SK-N-DZ (cell line): ENCODE data around the gene RRAS.
"Not testable (repeated sequence)": the region's sequence is repeated elsewhere in the genome, so short reads cannot be mapped to it uniquely, and the experiment has no call there.

ENCODE experiments used
- DNase-seq: peaks from one replicate; pipeline ENCODE4 v3.0.0-alpha.2; 2015; ENCODE audit warnings: low spot score

The RRAS gene

DNA sequence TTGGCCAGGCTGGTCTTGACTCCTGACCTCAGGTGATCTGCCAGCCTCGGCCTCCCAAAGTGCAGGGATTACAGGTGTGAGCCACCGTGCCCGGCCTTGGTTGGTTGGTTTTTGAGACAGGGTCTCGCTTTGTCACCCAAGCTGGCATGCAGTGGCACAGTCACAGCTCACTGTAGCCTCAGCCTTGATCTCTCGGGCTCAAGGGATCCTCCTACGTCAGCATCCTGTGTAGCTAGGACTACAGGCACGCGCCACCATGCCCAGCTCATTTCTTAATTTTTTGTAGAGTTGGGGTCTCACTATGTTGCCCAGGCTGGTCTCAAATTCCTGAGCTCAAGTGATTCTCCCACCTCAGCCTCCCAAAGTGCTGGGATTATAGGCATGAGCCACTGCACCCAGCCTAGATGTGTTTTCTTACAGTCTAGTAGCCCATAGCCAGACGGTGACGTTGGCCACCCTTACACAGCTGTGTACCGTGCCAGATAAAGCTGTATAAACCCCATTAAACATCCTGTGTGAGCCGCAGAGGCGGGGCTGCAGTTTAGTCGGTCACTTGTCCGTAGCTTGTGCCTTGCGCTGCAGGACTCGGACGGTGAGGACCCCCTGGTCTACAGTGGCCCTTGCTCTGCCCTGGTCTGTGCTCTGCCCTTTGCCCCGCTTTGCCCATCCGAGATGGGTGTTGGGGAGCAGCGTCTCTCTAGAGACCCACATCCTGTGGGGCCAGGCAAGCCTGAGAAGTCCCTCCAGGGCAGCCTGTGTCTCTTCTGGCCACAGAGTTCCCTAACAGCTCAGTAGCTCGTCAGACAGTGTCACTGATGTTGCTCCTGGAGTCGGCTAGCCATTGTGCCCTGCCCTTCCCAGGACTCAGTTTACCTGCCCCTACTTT, 15.9 kb upstream of the RRAS start:
- no peak for DNase-seq

DNA sequence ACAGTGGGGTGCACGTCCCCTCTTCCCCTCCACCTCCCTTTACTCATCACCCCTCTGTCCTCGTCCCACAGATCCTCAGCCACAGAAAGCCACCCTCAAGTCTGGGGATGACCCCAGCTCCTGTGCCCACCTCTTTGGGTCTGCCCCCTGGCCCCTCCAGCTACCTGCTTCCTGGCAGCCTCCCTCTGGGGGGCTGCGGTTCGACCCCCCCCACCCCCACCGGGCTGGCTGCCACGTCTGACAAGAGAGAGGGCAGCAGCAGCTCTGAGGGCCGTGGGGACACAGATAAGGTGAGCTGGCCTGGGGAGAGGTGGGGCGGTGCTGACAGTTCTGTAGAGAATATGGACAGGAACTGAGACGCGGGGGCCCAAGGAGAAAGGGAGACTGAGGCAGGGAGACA, 14.6 kb upstream of the RRAS start:
- no peak for DNase-seq

GRCh38 chr19:49653466-49653806, 13.5 kb upstream of the RRAS start:
- DNase-seq: no peak

DNA sequence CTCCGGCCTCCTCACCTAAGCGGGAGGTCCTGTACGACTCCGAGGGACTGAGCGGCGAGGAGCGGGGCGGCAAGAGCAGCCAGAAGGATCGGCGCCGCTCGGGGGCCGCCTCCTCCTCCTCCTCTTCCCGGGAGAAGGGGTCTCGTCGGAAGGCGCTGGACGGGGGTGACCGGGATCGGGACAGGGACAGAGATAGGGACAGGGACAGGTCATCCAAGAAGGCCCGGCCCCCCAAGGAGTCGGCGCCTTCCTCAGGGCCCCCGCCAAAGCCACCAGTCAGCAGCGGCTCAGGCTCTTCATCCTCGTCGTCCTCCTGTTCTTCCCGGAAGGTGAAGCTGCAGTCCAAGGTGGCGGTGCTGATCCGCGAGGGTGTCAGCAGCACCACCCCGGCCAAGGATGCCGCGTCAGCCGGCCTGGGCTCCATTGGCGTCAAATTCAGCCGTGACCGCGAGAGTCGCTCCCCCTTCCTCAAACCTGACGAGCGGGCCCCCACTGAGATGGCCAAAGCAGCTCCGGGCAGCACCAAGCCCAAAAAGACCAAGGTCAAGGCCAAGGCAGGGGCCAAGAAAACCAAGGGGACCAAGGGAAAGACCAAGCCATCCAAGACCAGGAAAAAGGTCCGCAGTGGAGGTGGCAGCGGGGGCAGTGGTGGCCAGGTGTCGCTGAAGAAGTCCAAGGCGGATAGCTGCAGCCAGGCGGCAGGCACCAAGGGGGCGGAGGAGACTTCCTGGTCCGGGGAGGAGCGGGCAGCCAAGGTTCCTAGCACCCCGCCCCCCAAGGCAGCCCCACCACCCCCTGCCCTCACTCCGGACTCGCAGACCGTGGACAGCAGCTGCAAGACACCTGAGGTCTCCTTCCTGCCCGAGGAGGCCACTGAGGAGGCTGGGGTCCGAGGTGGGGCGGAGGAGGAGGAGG, 12.9 kb upstream of the RRAS start:
- DNase-seq: no peak

DNA sequence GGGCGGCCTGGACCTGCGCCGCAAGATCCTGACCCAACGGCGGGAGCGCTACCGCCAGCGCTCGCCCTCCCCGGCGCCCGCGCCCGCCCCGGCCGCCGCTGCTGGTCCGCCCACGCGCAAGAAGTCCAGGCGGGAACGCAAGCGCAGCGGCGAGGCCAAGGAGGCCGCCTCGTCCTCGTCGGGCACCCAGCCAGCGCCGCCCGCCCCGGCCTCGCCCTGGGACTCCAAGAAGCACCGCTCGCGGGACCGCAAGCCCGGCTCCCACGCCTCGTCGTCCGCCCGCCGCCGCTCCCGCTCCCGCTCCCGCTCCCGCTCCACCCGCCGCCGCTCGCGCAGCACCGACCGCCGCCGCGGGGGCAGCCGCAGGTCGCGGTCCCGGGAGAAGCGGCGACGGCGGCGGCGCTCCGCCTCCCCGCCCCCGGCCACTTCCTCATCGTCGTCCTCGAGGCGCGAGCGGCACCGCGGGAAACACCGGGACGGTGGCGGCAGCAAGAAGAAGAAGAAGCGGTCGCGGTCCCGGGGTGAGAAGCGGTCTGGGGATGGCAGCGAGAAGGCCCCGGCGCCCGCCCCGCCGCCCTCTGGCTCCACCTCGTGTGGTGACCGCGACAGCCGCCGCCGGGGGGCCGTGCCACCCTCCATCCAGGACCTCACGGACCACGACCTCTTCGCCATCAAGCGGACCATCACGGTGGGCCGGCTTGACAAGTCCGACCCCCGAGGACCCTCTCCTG, 12.0 kb upstream of the RRAS start:
- DNase-seq: no peak

DNA sequence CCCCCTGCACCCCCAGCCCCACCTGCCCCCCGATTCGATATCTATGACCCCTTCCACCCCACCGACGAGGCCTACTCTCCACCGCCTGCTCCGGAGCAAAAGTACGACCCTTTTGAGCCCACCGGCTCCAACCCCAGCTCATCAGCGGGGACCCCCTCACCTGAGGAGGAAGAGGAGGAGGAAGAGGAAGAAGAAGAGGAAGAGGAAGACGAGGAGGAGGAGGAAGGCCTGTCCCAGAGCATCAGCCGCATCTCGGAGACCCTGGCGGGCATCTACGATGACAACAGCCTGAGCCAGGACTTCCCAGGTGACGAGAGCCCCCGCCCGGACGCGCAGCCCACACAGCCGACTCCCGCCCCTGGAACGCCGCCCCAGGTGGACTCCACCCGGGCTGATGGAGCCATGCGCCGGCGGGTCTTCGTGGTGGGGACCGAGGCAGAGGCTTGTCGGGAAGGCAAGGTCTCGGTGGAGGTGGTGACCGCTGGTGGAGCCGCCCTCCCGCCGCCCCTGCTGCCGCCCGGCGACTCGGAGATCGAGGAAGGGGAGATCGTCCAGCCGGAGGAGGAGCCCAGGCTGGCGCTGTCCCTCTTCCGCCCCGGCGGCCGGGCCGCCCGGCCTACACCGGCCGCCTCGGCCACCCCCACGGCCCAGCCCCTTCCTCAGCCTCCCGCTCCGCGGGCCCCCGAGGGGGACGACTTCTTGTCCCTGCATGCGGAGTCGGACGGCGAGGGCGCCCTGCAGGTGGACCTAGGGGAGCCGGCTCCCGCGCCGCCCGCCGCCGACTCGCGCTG, 11.3 kb upstream of the RRAS start:
- DNase-seq: no peak

DNA sequence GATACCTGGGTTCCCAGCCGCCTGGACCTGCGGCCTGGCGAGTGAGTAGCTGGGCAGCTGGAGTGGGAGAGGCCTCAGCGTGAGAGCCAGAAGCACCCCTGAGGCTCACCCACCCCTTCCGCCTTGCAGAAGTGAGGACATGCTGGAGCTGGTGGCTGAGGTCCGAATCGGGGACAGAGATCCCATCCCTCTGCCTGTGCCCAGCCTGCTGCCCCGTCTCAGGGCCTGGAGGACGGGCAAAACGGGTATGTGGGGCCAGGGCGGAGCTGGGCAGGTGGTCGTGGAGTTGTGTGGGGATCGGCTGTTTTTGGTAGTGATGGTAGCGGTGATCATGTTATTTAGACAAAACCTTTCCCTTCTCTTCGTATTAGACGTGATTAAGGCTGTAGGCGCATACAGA, 6.6 kb upstream of the RRAS start:
- no peak for DNase-seq

DNA sequence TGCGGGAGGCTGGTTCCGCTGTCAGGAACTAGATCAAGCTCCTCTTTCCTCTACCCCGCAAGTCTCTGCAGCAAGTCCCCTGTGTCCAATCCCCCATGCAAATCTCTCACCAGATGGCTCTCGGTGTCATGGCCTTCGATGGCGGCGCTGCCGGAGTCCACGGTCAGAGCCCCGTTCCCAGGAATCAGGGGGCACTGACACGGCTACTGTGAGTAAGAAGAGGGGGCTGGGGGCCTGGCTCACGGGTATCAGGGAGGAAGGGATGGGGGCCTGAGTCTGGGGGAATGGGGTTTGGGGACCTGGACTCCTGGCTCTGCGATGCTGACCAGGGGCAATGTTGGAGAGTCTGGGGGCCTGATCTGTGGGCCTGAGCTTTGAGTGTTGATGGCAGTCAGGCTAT, 6.1 kb upstream of the RRAS start:
- DNase-seq: no peak

- DNase-seq: no peak
Measured at GRCh38 chr19:49645592-49645991, 5.6 kb upstream of the RRAS start.

- no peak for DNase-seq
Measured at GRCh38 chr19:49643466-49643865, 3.5 kb upstream of the RRAS start.

DNA sequence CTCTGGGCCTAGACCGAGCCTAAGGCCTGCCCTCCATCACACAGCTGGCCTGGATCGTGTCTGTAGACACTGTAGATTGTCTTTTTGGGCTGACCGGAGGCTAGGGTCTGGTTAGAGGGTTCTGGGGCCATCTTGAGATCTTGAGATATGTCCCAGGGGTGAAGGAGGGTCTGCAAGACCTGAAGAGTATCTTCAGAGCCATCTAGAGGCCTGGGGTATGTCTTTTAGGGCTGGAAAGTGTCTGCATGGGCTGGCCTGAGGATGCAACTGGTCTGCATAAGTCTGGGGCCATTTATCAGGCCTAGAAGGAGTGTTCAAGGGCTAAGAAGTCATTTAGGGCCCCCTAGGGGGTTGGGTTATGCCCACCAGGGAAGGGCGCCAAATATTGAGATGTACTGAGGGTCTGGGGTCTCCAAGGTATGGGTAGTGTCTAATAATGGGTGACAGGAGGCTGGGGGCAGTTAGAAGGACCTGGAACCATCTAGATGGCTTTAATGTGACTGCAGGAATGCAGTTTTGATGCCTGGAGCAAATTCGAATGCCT, 2.6 kb upstream of the RRAS start:
- peak; percentile 77 for DNase-seq

DNA sequence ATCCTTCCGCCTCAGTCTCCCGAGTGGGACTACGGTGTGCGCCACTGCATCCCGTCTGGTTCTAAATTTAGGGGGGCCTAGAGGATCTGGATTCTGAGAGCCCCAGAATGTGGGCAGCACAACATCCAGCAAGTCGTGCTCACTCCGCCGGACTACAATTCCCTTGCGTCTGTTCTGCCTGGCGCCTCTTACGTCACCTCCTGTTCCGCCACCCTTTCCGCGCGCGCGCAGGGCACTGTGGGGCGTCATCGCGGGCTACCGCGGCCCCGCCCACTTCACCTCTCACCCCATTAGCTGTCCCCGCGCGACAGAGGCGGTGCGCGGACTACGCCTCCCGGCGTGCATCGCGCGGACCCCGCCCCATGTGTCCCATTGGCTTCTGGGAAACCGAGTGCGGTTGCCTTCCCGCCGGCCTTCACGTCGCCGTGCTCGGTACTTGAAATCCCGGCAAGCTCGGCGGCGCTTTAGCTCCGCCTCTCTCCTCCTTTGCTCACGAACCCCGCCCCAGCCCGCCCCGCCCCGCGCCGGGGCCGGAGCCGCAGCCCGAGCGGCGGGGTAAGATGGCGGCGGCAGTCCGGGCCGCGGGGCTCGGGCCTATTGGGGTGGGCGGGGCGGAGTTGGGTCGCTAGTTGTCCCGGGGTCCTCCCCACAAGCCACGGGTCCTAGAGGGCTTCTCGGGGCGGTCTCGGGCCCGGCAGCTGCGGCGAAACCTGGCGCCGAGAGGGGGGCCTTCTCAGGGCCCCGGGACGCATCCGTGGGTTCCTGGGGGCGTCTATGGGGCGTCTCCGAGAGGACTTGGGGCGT, 1.9 kb upstream of the RRAS start, which contains the start of gene SCAF1:
Gene SCAF1 (plus strand): TSS at position 522 of the 804 bp plus-strand sequence. CDS start 2,818 bp downstream, outside the sequence.
- DNase-seq: peak; percentile 97

DNA sequence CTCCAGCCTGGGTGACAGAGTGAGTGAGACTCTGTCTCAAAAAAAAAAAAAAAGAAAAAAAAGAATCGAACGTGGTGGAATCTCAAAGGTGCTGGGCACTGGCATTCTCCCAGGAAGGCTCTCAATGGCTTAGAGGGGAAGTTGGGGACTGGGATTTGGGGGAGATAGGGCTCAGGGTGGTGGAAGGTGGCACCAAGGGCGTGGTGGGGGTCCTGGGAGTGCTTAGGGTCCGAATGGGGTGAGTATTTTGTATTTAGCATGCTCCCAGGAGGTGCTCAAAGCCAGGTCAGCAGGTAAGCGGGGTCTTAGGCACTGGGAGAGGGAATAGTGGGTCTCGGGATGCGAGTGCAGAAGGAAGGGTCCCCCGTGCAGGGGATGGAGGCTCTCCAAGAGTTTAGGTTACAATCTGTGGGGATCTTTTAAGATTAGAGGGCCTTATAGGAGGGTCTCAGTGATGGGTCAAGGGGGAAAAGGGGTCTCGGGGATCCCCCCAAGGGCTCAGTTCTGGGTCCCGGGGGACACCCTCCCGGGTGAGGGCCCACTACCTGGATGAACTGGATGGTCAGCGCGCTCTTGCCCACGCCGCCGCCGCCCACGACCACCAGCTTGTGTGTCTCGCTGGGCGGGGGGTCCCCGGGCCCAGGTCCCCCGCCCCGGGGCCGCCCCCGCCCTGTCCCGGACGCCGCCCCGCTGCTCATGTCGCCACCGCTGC, 386 bp downstream of the RRAS start:
- peak; percentile 10 for DNase-seq

DNA sequence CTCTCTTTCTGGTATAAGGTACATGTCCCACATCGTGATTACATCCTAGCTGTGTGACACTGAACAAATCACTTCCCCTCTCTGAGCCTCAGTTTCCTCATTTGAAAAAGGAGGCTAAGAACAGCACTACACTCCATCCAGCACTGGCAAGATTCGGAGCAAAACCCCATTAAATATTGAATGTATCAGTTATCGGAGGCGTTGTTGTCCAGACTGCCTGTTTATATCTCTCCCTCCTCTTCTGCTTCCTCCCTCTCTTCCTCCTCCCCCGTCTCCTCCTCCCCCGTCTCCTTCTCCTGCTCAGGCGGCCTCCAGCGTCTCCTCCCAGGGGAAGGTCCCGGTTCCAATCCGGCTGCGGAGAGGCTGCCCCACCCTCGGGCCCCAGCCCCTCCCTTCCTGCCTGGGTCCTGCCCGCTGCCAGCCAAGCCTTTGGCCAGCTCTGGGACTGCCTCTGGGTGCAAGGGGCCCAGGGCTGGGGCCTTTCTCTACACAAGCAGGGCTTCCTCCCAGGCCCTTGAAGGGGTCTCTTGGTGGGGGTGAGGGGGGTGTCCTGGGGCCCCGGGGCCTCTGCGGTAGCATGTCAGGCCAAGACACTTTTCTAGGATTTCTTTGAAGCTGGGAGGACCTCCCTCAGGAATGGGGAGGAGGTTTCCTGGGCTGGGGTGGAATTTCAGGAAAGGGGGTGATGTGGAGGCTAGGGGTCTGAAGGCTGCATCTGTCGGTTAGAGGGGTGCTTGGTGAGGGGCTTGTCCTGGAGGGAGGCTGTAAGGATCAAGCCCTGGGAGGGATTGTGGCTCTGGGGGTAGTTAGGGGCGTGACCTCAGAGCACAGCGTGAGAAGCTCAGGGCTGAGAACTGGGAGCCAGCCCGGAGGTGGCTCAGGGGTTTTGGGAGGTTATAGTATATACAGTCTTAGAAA, 1.9 kb downstream of the RRAS start:
- DNase-seq: peak; percentile 15

DNA sequence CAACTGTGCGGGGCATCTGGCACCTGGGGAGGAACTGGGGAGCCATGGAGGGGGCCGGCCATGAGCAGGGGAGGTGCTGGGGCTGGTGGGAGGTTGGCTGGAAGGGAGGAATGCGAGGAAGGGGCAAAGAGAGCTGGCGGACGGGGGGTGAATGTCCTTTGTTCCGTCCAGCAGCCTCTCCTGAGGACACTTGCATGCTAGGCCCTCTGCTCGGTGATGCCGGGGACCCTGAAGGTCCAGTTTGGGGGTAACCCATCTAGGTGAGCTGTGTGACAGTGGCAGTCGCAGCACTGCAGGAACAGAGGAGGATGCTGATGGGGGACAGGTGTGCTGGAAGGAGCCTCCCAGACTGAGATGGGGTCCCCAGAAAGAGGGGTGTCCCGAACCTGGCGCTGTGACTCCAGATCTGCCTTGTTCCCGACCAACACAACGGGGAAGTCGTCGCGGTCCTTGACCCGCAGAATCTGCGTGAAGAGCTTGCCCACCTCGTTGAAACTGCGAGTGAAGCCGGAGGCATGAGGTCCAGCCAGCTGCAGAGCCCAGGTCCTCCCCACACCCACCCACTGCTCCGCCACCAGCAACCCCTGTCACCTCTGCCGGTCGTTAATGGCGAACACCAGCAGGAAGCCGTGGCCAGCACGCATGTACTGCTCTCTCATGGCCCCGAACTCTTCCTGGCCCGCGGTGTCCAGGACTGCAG, 3.6 kb downstream of the RRAS start:
- DNase-seq: no peak

GRCh38 chr19:49635530-49636232, 4.3 kb downstream of the RRAS start:
- peak; percentile 18 for DNase-seq

GRCh38 chr19:49633273-49633672, 6.7 kb downstream of the RRAS start:
- DNase-seq: not testable (repeated sequence)
